GM20000 (cell line): ENCODE data around the gene CDK14.

Experiments used
- DNase-seq: peaks from one replicate; pipeline ENCODE4 v3.0.0; 2012; ENCODE audit warnings: low spot score
- TF ChIP-seq, protein P1 (sequence below): IDR thresholded peaks from 2 replicates; pipeline ENCODE4 v1.5.1; 2012; ENCODE audit warnings: mild to moderate bottlenecking, control low read depth; ENCODE audit errors: extremely low read depth, missing control alignments

Gene CDK14

DNA sequence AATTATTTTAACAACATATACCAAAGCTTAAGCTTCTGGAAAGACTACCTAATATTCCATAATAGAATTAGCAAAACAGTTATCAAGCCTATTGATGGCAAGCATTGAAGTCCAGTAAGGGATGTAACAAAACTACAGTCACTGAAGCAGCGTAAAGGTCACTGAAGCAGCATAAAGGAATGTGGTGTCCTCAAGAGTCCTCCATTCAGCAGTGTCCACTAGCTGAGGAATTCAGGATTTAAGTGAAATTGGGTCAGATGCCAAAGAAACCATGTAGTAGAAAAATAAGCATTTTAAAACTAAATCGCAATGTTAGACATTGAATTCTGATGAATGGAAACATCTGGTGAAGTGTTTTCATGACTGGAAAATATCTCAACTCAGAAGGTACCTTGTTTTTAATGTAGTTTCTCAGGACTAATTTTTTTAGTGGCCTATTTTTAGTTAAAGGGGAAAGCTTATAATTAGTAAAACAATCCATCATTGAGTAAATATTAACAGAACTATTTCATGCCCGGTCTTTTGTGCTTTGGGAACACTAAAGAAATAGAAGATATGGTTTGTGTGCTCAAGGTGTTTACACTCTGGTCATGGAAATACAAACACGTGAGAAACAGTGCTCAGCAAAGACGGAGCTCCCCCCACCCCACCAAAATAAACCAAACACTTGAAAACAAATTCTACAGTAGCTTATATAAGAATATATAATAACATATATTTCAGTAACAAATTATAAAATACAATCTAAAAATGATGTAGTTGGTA, 121.4 kb downstream of the CDK14 start:
- TF ChIP-seq, protein P1, sequence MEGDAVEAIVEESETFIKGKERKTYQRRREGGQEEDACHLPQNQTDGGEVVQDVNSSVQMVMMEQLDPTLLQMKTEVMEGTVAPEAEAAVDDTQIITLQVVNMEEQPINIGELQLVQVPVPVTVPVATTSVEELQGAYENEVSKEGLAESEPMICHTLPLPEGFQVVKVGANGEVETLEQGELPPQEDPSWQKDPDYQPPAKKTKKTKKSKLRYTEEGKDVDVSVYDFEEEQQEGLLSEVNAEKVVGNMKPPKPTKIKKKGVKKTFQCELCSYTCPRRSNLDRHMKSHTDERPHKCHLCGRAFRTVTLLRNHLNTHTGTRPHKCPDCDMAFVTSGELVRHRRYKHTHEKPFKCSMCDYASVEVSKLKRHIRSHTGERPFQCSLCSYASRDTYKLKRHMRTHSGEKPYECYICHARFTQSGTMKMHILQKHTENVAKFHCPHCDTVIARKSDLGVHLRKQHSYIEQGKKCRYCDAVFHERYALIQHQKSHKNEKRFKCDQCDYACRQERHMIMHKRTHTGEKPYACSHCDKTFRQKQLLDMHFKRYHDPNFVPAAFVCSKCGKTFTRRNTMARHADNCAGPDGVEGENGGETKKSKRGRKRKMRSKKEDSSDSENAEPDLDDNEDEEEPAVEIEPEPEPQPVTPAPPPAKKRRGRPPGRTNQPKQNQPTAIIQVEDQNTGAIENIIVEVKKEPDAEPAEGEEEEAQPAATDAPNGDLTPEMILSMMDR = no peak
- no peak for DNase-seq

DNA sequence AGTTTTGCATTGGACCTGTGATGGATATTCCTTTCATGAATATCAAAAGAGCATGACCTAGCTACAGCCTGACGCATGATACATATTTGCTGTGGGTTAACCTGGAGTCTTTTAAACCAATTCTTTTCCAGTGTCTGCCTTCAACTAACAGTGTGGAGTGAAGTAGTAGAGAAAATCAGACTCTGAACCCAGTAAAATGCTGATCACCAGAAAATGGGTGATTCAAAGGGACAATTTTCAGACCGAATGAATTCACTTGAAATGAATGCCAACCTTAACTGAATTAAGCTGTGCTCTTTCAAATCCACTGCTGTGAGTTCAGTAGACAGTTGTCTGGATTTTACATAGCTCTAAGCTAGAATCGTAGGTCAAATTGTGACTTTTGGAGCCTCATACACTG, 123.0 kb downstream of the CDK14 start:
- TF ChIP-seq, protein P1 = no peak
- DNase-seq = no peak

DNA sequence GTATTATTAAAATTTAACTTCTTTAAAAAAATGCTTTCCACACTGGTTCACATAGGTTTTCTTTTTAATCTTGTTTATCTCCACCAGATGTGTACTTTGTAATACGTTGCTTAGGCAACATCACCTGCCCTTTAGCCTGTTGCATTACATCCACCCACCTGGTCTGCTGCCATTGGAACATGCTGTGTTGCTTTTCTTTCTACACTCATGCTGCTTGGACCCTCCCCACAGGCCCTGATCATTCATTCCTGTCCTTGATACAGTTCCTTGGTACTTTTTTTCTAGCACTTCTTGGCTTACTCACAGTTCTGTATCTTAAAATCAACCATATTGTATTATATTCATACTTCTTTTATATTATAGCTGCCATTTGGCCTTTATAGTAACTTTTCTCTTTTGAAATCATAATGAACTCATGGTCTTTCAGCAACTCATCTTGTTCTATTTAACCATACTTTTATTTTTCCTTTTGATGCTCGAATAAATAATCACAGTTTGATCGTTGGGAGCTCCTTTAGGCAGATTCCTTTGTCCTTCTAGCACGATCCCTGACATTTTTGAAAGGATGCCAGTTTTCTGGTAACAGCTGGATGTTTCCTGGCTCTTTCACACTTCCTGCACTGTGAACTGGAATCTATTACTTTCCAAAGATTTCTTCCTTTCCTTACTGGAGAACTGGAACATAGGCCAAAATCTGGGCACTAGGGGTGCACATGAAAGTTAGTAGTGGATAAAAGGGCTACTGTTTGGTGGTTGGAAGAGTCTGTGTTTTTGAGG, 125.1 kb downstream of the CDK14 start:
- no peak for DNase-seq
- TF ChIP-seq, protein P1 = no peak

DNA sequence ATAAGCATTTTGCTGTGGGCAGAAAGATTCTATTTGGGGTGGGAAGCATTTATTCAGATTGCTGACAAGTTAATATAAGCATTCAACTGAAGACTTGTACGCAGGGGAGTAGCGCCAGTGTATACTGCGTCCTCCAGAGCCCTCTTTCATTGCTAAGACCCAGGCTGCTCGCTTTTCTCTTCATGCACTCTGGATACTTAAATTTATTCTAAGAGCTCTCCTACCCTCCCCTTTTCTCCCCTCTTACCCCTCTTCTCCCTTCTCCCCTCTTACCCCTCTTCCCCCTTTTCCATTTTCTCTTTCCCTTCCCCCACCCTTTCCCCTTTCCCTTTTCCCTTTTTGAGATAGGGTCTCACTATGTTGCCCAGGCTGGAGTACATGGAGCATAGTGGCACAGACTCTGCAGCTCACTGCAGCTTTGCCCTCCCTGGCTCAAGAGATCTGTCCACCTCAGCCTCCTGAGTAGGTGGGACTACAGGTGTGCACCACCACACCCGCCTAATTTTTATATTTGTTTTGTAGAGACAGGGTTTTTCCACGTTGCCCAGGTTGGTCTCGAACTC, 125.8 kb downstream of the CDK14 start:
- DNase-seq = no peak
- TF ChIP-seq, protein P1 = no peak

DNA sequence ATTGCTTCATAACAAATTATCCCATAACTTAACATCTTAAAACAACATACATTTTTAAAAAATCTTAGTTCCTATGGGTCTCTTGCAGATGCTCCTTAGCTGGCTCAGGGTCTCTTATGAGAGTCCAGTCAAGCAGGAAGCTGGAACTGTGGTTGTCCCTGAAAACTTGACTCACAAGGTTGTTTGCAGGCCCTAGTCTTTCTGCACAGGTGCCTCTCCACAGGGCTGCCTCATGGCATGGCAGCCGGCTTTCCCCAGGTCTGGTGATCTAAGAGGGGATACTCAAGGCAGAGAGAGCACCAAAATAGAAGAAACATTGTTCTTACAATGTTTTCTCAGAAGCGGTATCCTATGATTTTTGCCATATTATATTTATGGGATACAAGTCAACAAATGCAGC, 127.1 kb downstream of the CDK14 start:
- TF ChIP-seq, protein P1 = no peak
- DNase-seq = no peak

DNA sequence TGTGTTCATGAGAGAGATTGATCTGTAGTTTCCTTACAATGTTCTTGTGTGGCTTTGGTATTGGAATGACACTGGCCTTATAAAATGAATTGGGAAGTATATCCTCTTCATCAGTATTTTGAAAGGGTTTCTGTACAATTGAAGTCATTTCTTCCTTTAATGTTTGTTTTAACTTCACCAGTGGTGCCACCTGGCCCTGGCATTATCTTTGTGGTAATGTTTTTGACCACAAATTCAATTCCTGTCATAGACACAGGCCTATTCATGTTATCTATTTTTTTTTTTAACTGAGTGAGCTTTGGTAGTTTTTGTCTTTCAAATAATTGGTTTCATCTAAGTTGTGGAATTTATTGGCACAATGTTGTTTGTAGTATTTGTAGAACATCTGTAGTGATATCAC, 127.7 kb downstream of the CDK14 start:
- no peak for DNase-seq
- TF ChIP-seq, protein P1 = no peak

DNA sequence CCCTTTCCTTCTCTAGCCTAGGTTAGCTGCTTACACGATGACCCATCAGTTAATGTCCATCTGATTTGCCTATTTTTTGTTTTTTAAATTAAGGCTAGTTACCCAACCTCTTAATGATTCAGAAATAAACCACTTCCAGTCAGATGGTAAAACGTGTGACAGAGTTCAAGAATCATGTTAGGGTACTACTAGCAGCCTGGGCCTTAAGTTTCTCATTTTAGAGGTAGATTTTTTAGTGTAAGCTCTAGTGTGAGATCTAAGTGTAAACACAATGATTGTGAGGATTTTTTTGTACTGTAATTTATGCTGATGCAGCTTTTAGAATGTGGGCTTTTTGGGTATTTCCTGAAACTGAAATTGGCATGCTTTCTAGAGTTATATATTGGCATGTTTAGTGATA, 130.0 kb downstream of the CDK14 start:
- TF ChIP-seq, protein P1 = no peak
- no peak for DNase-seq
